A549 (cell line): Measurements from ENCODE around the gene SPSB2.

Experiments
- CHD4 ChIP-seq: fragments of 200-600 bp; sonication (generic); IDR thresholded peaks from 2 replicates; pipeline ENCODE4 v1.6.1; 2016; ENCODE audit warnings: antibody characterized with exemption, mild to moderate bottlenecking, borderline replicate concordance
- EP300 ChIP-seq, 2 experiments: fragments of >200 bp; sonication (Bioruptor Twin); formaldehyde crosslinking; IDR thresholded peaks; 2 replicates in 1 of 2; 3 replicates in 1 of 2; pipeline ENCODE4 v1.6.1; 2016 to 2017
- HOXB5 ChIP-seq: fragments of 250-450 bp; sonication (Bioruptor Pico); IDR thresholded peaks from 2 replicates; pipeline ENCODE4 v1.5.0; 2020; ENCODE audit warnings: mild to moderate bottlenecking, moderate library complexity
- JUN ChIP-seq, 2 experiments: fragments of >200 bp; sonication (Bioruptor Twin); formaldehyde crosslinking; IDR thresholded peaks; 2 replicates in 1 of 2; 3 replicates in 1 of 2; pipeline ENCODE4 v1.6.1; 2016 to 2017
- JUNB ChIP-seq: fragments of >200 bp; sonication (Bioruptor Twin); formaldehyde crosslinking; IDR thresholded peaks from 2 replicates; pipeline ENCODE4 v1.6.1; 2016
- KDM5A ChIP-seq: fragments of 200-600 bp; sonication (generic); IDR thresholded peaks from 2 replicates; pipeline ENCODE4 v1.6.1; 2016; ENCODE audit warnings: antibody characterized with exemption, mild to moderate bottlenecking
- NR3C1 ChIP-seq: fragments of >200 bp; sonication (Bioruptor Twin); formaldehyde crosslinking; IDR thresholded peaks from 3 replicates; pipeline ENCODE4 v1.6.1; 2017
- RFX5 ChIP-seq: fragments of 450-650 bp; IDR thresholded peaks from 2 replicates; pipeline ENCODE4 v1.7.1; 2014; ENCODE audit warnings: antibody characterized with exemption, mild to moderate bottlenecking, moderate library complexity
- SREBF2 ChIP-seq: fragments of 450-650 bp; IDR thresholded peaks from 2 replicates; pipeline ENCODE4 v1.6.1; 2014; ENCODE audit warnings: mild to moderate bottlenecking, moderate library complexity
- TF ChIP-seq, protein P1 (sequence below): fragments of 200-600 bp; sonication (generic); IDR thresholded peaks from 2 replicates; pipeline ENCODE4 v1.6.1; 2016; ENCODE audit warnings: antibody characterized with exemption, mild to moderate bottlenecking, moderate library complexity
- TF ChIP-seq, protein P2 (sequence below): fragments of >200 bp; sonication (Bioruptor Twin); formaldehyde crosslinking; IDR thresholded peaks from 3 replicates; pipeline ENCODE4 v1.5.1; 2016

DNA sequence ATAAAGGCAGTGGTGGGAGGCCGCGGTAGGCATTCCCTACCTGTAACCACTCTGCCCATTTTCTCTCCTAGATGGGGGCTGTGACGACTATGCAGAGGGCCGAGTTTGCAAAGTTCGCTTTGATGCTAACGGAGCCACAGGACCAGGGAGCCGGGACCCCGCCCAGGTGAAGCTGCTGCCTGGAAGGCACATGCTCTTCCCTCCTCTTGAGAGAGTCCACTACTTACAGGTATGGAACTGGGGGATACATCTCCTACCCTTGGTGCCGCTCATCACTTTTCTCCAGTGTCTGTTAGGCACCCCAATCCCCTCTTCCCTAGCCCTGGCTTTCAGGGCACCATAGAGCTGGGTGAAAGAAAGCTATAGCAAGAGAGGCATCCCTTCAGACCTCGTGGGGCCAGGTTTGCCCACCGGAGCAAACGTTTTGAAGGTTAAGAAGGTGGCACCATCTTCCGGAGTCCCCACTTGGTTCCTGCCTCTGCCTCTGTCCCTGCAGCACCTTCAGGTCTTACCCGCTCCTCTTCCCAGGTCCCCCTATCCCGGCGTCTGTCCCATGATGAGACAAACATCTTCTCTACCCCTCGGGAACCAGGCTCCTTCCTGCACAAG, 46.9 kb downstream of the SPSB2 start:
- TF ChIP-seq JUN (IDR thresholded peaks at IDR 0.05) (no peak), KDM5A (no peak), CHD4 (no peak), RFX5 (no peak), EP300 (IDR thresholded peaks at IDR 0.05) (no peak), SREBF2 (no peak), NR3C1 (no peak), JUNB (no peak), HOXB5 (CRISPR knock-in tag) (no peak)
- TF ChIP-seq, protein P1, sequence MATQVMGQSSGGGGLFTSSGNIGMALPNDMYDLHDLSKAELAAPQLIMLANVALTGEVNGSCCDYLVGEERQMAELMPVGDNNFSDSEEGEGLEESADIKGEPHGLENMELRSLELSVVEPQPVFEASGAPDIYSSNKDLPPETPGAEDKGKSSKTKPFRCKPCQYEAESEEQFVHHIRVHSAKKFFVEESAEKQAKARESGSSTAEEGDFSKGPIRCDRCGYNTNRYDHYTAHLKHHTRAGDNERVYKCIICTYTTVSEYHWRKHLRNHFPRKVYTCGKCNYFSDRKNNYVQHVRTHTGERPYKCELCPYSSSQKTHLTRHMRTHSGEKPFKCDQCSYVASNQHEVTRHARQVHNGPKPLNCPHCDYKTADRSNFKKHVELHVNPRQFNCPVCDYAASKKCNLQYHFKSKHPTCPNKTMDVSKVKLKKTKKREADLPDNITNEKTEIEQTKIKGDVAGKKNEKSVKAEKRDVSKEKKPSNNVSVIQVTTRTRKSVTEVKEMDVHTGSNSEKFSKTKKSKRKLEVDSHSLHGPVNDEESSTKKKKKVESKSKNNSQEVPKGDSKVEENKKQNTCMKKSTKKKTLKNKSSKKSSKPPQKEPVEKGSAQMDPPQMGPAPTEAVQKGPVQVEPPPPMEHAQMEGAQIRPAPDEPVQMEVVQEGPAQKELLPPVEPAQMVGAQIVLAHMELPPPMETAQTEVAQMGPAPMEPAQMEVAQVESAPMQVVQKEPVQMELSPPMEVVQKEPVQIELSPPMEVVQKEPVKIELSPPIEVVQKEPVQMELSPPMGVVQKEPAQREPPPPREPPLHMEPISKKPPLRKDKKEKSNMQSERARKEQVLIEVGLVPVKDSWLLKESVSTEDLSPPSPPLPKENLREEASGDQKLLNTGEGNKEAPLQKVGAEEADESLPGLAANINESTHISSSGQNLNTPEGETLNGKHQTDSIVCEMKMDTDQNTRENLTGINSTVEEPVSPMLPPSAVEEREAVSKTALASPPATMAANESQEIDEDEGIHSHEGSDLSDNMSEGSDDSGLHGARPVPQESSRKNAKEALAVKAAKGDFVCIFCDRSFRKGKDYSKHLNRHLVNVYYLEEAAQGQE = no peak
- TF ChIP-seq, protein P2, sequence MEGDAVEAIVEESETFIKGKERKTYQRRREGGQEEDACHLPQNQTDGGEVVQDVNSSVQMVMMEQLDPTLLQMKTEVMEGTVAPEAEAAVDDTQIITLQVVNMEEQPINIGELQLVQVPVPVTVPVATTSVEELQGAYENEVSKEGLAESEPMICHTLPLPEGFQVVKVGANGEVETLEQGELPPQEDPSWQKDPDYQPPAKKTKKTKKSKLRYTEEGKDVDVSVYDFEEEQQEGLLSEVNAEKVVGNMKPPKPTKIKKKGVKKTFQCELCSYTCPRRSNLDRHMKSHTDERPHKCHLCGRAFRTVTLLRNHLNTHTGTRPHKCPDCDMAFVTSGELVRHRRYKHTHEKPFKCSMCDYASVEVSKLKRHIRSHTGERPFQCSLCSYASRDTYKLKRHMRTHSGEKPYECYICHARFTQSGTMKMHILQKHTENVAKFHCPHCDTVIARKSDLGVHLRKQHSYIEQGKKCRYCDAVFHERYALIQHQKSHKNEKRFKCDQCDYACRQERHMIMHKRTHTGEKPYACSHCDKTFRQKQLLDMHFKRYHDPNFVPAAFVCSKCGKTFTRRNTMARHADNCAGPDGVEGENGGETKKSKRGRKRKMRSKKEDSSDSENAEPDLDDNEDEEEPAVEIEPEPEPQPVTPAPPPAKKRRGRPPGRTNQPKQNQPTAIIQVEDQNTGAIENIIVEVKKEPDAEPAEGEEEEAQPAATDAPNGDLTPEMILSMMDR = no peak
